PC-9 (cell line): Measurements from ENCODE around the gene MCF2L. TPM values are rescaled to one million over a fixed set of nuclear protein-coding genes. Genes with fewer than 3 reads are reported as not detected.

ENCODE experiments used
- BruUV-seq: library from RNA; stranded (reverse); fragments of 400-500 nt; replicated peaks from 2 replicates; lab custom pipeline; 2021; lab: Mats Ljungman, UMichigan
- CTCF ChIA-PET: fragments of 300-600 bp; sonication (Branson Sonifier 250); formaldehyde crosslinking; loops from one replicate; lab custom pipeline; 2022; ENCODE audit warnings: antibody characterized with exemption; lab: Charles Lee
- POLR2A ChIA-PET: fragments of 300-600 bp; sonication (Branson Sonifier 250); formaldehyde crosslinking; loops from one replicate; lab custom pipeline; 2022; ENCODE audit warnings: antibody characterized with exemption; ENCODE audit not compliant: unreplicated experiment; lab: Charles Lee
- DNase-seq, 2 experiments: peaks; one replicate each; pipeline versions ENCODE4 v3.0.0 to v3.0.0-alpha.2; 2015 to 2022; ENCODE audit warnings: mixed read lengths in 1 of 2
- H2AFZ ChIP-seq: fragments of 200-600 bp; sonication (generic); 2 replicates; pipeline ENCODE4 v1.8.1; 2017; ENCODE audit warnings: antibody characterized with exemption
- H3F3A ChIP-seq: fragments of 200-600 bp; sonication (generic); 2 replicates; pipeline ENCODE4 v1.8.1; 2017; ENCODE audit warnings: antibody characterized with exemption, mild to moderate bottlenecking, low read depth; ENCODE audit not compliant: insufficient read depth
- H3K27ac ChIP-seq: fragments of 200-600 bp; sonication (generic); 2 replicates; pipeline ENCODE4 v1.6.1; 2016; ENCODE audit warnings: mixed run types
- H3K27me3 ChIP-seq: fragments of 200-600 bp; sonication (generic); 2 replicates; pipeline ENCODE4 v1.6.1; 2016; ENCODE audit warnings: low read depth, mixed run types; ENCODE audit not compliant: insufficient read depth
- H3K36me3 ChIP-seq: fragments of 200-600 bp; sonication (generic); 2 replicates; pipeline ENCODE4 v1.6.1; 2016; ENCODE audit warnings: low read depth, mixed run types
- H3K4me1 ChIP-seq: fragments of 200-600 bp; sonication (generic); replicated peaks from 2 replicates; pipeline ENCODE4 v1.6.1; 2016; ENCODE audit warnings: mixed run types; ENCODE audit not compliant: insufficient read depth
- H3K4me2 ChIP-seq: fragments of 200-600 bp; sonication (generic); 2 replicates; pipeline ENCODE4 v1.6.1; 2017; ENCODE audit warnings: mixed run types
- H3K4me3 ChIP-seq: fragments of 200-600 bp; sonication (generic); 2 replicates; pipeline ENCODE4 v1.6.1; 2016; ENCODE audit warnings: mixed run types
- H3K79me2 ChIP-seq: fragments of 200-600 bp; sonication (generic); 2 replicates; pipeline ENCODE4 v1.6.1; 2017; ENCODE audit warnings: low read depth, mixed run types
- H3K9me2 ChIP-seq: fragments of 200-600 bp; sonication (generic); 2 replicates; pipeline ENCODE4 v1.8.1; 2017; ENCODE audit warnings: mild to moderate bottlenecking; ENCODE audit not compliant: insufficient read depth
- H3K9me3 ChIP-seq: fragments of 200-600 bp; sonication (generic); 2 replicates; pipeline ENCODE4 v1.8.1; 2016; ENCODE audit warnings: low read depth; ENCODE audit not compliant: insufficient read depth
- H4K20me1 ChIP-seq: fragments of 200-600 bp; sonication (generic); 2 replicates; pipeline ENCODE4 v1.8.1; 2017; ENCODE audit not compliant: insufficient read depth
- CTCF ChIP-seq: fragments of 200-600 bp; sonication (generic); conservative IDR thresholded peaks from 2 replicates; pipeline ENCODE4 v1.6.1; 2017; ENCODE audit warnings: mixed run types, antibody characterized with exemption, mild to moderate bottlenecking, moderate library complexity
- EZH2 ChIP-seq: fragments of 200-600 bp; sonication (generic); IDR thresholded peaks from 2 replicates; pipeline ENCODE4 v1.8.0; 2017; ENCODE audit warnings: antibody characterized with exemption, low read depth
- intact Hi-C: fragments of 100-400 bp; cut with micrococcal nuclease; formaldehyde crosslinking; loops from one replicate; pipeline ENCODE4 v1.10.0; 2022; ENCODE audit not compliant: unreplicated experiment
- total RNA-seq: library from RNA; stranded (reverse); gene quantifications from 2 replicates; pipeline ENCODE4 v1.2.3, GENCODE V29; 2021

Gene MCF2L
- total RNA-seq, 1 experiment from 2014 or later, result 28.2 TPM

GRCh38 chr13:113091891-113092775 is 123.1 kb downstream of the MCF2L start:
- Histone ChIP-seq H3K36me3 (no peaks in the 10 kb centered on the region), H3K9me3 (no peaks in the 10 kb centered on the region), H3K79me2 (no peaks in the 10 kb centered on the region), H3K27me3 (no peaks in the 10 kb centered on the region), H2AFZ (no peak overlapping the region), H3K4me1 (no peaks in the 10 kb centered on the region), H4K20me1 (no peaks in the 10 kb centered on the region), H3K4me3 (no peak overlapping the region), H3K27ac (no peak overlapping the region), H3F3A (no peaks in the 10 kb centered on the region), H3K4me2 (no peak overlapping the region), H3K9me2 (no peaks in the 10 kb centered on the region)
- ChIA-PET CTCF (no interaction called here), POLR2A (no interaction called here)
- no TSS peak for BruUV-seq
- TF ChIP-seq CTCF, result no peak
- TF ChIP-seq EZH2, result no peak
- intact Hi-C loops, result no loop called here
- DNase-seq, result no peak

GRCh38 chr13:113092776-113093579 is 124.0 kb downstream of the MCF2L start:
- TF ChIP-seq EZH2, result no peak
- TF ChIP-seq CTCF, result no peak
- POLR2A ChIA-PET, result no interaction called here
- H3K4me2 ChIP-seq, result no peak overlapping the region
- no TSS peak for BruUV-seq
- H3F3A ChIP-seq, result no peaks in the 10 kb centered on the region
- no peaks in the 10 kb centered on the region for H3K9me2 ChIP-seq
- H4K20me1 ChIP-seq, result no peaks in the 10 kb centered on the region
- H3K4me1 ChIP-seq, result no peaks in the 10 kb centered on the region
- CTCF ChIA-PET, result no interaction called here
- no peak for DNase-seq
- intact Hi-C loops, result no loop called here
- no peak overlapping the region for H3K4me3 ChIP-seq
- no peaks in the 10 kb centered on the region for H3K79me2 ChIP-seq
- H2AFZ ChIP-seq, result no peak overlapping the region
- no peaks in the 10 kb centered on the region for H3K9me3 ChIP-seq
- H3K36me3 ChIP-seq, result no peaks in the 10 kb centered on the region
- no peak overlapping the region for H3K27ac ChIP-seq
- H3K27me3 ChIP-seq, result no peaks in the 10 kb centered on the region

- POLR2A ChIA-PET, result no interaction called here
Observed at GRCh38 chr13:113093580-113094409, 124.8 kb downstream of the MCF2L start.

More at GRCh38 chr13:113093580-113094409, 124.8 kb downstream of the MCF2L start:
- Histone ChIP-seq H3K4me2 (no peak overlapping the region), H3K27me3 (no peaks in the 10 kb centered on the region), H3K79me2 (no peaks in the 10 kb centered on the region), H3F3A (no peaks in the 10 kb centered on the region), H3K9me2 (no peaks in the 10 kb centered on the region), H3K27ac (no peak overlapping the region), H4K20me1 (no peaks in the 10 kb centered on the region), H3K4me1 (no peaks in the 10 kb centered on the region), H3K9me3 (no peaks in the 10 kb centered on the region), H3K36me3 (no peaks in the 10 kb centered on the region), H2AFZ (no peak overlapping the region), H3K4me3 (no peak overlapping the region)
- intact Hi-C loops, result no loop called here
- CTCF ChIA-PET, result interaction anchor here (0.5 kb wide), 1 partner anchor 284 kb away, joined by 3 read pairs; no protein-coding TSS in a partner anchor
- no peak for DNase-seq
- no peak for TF ChIP-seq CTCF
- TF ChIP-seq EZH2, result no peak
- no TSS peak for BruUV-seq
